ENCODE data around the gene GPHB5.
"Not testable (repeated sequence)": the region's sequence is repeated elsewhere in the genome, so short reads cannot be mapped to it uniquely, and the experiment has no call there.

Gene GPHB5, protein sequence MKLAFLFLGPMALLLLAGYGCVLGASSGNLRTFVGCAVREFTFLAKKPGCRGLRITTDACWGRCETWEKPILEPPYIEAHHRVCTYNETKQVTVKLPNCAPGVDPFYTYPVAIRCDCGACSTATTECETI

GRCh38 chr14:63318835-63319234 is at the start of gene GPHB5:
TSS of gene GPHB5 (minus strand) at chr14:63318935. CDS start at chr14:63317849, 1,086 bp downstream.
- DNase-seq (ENCODE audit: low read depth in 2 of 2): no peak

- no peak for DNase-seq (ENCODE audit: low read depth in 2 of 2)
Measured at GRCh38 chr14:63367742-63368364, 49.1 kb upstream of the GPHB5 start.

DNA sequence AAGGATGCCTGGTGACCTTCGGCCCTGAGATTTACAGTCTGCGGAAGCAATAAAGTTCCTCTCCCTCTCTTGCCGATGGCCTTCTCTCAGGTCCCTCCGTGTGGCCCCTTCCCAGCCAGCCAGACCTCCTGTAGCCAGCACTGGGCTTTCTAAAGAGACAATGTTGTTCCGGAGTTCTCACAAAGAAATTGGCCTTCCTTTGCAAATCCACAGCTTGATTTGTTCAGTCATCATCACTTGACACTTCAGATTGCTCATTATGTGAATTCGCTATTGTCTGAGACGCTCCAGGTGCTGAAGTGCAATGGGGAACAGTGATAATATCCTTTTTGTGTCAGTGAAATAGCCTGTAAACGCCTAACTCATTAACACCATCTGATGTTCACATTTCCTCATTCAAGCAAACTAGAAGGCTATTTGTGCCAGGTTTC is 43.7 kb upstream of the GPHB5 start:
- no peak for DNase-seq (ENCODE audit: low read depth in 2 of 2)

DNA sequence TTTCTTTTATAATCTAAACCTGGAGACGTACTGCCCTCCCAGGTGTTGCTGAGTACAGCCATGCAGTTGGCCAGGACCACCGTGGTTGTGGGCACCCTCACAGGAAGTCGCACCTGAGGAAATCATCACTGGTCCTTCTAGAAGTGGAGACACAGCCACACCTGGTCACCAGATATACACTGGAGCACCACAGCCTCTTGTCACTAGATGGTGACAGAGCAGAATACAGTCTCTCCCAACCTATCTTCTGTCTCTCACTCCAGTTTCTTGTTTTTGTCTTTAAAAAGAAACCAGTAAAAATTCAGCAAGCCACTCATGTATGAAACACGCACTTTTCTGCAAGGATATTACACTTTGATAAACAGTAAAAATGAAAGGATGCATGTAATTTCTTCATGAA is 43.1 kb upstream of the GPHB5 start:
- DNase-seq (ENCODE audit: low read depth in 2 of 2): no peak

GRCh38 chr14:63357841-63358240 is 39.1 kb upstream of the GPHB5 start:
- no peak for DNase-seq (ENCODE audit: low read depth in 2 of 2)

DNA sequence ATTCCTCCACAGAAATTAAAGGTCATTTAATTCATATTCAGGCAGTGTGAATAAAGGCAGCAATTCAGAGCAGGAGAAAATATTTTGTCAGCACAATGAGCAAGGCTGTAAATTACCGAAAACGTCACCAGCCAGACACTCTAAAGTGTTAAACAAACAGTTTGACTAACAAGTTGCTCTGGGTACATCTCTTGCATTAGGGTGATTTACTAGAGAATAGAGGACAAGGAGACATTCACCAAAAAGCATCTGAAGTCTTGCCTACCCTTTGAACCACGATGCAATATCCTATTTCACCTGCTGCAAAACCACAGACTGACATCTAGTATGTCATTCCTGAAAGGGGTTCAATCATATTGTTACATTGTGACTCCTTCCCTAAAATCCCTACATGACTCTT is 27.1 kb upstream of the GPHB5 start:
- DNase-seq (ENCODE audit: low read depth in 2 of 2): no peak

DNA sequence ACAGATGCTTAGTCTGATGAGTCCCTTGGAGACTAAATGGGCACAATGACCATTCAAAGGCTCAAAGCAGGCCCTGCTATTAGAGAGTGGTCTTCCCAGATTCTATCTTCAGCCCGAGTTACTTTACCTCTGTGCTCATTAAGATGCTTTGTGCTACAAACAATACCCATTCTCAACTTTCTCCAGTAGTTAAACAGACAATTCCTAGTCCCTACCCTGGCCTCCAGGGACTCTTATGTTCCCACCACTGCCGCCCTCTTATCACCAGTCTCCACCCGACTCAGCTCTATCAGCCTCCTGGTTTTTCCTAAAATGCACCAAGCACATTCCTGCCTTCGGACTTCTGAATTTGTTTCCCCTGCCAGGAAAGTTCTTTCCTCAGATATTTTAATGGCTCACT is 25.6 kb upstream of the GPHB5 start:
- no peak for DNase-seq (ENCODE audit: low read depth in 2 of 2)

- DNase-seq (ENCODE audit: low read depth in 2 of 2): peak; percentile 35 to 38
Measured at GRCh38 chr14:63343878-63344277, 25.1 kb upstream of the GPHB5 start.

GRCh38 chr14:63342371-63342770 is 23.6 kb upstream of the GPHB5 start:
- no peak for DNase-seq (ENCODE audit: low read depth in 2 of 2)

- no peak for DNase-seq (ENCODE audit: low read depth in 2 of 2)
Measured at GRCh38 chr14:63328787-63329737, 10.3 kb upstream of the GPHB5 start.

DNA sequence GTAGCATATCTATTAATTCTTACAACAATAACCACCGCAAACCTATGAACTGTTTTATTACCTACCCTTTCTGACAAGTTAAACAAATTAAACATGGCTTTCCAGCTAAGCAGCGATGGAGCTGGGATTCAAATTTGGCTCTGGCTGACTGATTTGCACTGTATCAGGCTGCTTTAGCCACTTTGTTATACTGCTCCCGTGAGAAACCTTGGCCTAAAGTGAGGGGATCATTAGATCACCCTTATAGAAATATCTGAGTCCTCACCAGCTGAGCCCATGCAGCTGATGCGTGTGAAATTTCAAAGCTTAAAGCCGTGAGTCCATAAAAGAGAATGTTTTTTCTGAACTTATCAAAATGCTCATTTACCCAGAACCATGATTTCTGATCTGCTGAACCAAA is 8.1 kb upstream of the GPHB5 start:
- DNase-seq (ENCODE audit: low read depth in 2 of 2): no peak

DNA sequence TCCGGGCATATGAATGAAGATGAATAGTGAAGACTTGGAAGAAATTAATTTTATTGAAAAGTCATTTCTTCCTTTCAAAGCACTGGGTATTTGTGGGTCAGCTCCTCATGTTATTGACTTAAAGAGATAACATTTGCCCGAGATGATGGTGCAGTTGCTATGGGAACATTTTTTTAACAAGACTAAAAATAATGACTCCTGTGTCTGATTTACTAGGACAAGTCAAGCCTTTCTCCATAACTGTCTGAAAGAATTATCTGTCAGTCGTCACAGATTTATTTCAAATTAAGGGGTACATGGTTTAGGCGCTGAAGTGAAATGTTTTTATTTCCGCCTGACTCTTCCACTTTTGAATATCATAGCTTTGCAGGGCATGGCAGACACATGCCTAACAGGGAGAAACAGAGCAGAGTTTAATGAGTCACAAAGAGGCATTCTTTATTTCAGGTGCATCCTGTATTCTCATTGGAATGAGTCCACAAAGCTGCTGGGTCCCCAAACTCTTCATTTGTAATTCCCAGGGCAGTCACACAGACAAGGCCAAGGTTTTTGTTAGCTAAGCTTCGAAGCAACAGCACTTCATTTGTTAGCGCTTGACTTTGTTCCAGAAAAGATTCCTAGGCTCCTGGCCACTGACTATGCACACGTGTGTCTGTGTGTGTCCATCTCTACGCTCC is 4.3 kb upstream of the GPHB5 start:
- DNase-seq (ENCODE audit: low read depth in 2 of 2): no peak

DNA sequence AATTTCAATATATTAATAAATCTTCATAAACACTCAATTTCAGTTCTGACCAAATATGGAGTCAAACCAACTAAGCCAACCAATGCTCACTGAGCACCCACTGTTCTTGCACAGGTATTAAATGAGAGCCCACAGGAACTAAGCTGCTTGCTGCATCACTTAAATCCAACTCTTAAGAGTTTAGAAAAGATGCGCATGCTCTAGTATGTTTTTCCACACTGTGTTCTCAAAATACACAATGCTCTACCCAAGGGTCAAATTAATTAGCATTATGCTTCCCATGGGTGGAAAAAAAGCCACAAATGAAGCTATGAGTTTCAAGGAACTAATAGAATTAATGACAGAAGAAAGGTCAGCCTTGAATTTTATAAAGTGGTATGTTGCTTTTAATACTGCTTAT is 3.7 kb upstream of the GPHB5 start:
- DNase-seq (ENCODE audit: low read depth in 2 of 2): no peak

- DNase-seq (ENCODE audit: low read depth in 2 of 2): no peak
Measured at GRCh38 chr14:63308723-63309317, 9.9 kb downstream of the GPHB5 start.

DNA sequence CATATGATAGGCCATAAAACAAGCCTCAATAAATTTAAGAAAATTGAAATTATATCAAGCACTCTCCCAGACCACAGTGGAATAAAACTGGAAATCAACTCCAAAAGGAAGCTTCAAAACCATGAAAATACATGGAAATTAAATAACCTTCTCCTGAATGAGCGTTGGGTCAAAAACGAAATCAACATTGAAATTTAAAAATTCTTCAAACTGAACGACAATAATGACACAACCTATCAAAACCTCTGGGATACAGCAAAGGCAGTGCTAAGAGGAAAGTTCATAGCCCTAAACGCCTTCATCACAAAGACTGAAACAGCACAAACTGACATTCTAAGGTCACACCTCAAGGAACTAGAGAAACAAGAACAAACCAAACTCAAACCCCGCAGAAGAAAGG is 14.3 kb downstream of the GPHB5 start:
- not testable (repeated sequence) for DNase-seq (ENCODE audit: low read depth in 2 of 2)

DNA sequence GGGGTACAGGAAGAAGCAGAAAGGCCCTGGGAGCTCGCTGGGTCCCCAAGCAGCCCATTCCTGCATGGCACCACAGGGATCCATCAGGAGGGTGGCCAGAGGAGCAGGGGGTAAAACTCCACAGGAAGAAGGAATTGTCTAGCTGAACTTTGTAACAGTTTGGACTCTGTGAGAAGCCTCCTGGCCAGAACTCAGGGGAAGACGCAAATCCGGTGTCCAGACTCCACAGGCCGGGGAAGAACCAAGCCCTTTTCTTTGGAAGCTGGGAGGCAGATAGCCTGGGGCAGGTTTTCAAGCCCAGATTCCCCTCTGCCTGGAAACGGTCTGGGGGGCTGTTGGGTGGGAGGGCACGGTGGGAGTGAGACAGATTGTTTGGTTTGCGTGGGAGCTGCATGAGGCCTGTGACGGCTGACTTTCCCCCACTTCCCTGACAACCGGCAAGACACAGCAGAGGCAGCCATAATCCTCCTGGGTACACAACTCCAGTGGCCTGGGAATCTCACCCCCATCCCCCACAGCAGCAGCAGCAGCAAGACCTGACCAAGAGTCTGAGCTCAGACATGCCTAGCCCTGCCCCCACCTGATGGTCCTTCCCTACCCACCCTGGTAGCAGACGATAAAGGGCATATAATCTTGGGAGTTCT is 16.7 kb downstream of the GPHB5 start:
- DNase-seq (ENCODE audit: low read depth in 2 of 2): no peak

DNA sequence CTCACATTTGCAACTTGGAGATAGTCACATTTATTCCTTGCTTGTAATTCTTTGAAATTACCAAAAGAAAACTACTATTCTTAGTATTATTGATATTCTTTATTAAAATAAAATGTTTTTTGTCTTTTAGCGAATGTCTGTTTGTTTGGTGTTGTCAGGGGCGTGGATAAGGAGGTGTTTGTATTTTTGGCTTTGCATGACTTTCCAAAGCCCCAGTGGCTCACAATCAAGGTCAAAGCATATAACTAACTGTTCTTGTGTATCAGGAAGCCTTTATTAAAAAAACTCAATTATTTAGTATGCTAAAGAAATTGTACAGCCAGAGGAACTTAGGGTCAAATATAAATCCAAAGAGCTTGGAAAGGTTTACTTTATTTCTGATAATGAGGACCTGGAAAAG is 17.9 kb downstream of the GPHB5 start:
- no peak for DNase-seq (ENCODE audit: low read depth in 2 of 2)

GRCh38 chr14:63299351-63300110 is 19.2 kb downstream of the GPHB5 start:
- DNase-seq (ENCODE audit: low read depth in 2 of 2): no peak

DNA sequence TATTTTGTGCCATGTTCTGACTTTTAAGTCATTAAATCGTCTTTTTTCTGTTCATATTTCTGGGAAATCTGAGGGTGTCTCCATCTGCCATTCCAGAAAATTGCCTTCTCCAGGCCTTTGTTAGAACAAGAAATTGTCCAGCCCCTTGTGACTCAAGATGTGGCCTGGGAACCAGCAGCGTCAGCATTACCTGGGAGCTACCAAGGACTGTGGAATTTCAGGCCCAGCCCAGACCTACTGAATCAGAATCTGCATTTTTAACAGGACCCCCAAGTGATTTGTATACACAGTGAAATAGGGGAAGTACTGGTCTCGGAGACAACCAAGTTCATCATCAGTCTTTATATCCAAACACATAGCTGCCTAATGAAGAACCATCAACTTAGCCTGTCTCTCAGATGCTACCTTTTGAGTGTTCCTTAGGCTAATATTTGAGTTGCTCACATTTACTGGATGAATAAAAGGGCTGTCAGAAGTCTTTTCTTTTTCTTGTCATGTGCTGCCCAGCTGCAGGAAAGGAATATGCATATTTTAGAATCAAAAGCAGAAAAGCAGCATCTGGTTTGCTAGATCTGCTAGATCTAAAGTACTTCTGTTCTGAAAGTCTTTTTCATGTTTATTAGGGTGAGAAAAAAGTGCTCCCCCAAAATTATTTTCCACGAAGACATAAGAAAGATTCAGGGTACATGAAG is 21.2 kb downstream of the GPHB5 start:
- DNase-seq (ENCODE audit: low read depth in 2 of 2): no peak

GRCh38 chr14:63296060-63296563 is 22.6 kb downstream of the GPHB5 start:
- no peak for DNase-seq (ENCODE audit: low read depth in 2 of 2)
